Rectal smooth muscle tissue (tissue), 1 donor: ENCODE results near the gene CEACAM16.
"Not testable (repeated sequence)": the region's sequence is repeated elsewhere in the genome, so short reads cannot be mapped to it uniquely, and the experiment has no call there.

ENCODE experiments used
- H3K27ac ChIP-seq: one replicate; pipeline ENCODE4 v1.7.0; 2013; ENCODE audit warnings: low read depth, low read length, inconsistent platforms
- H3K27me3 ChIP-seq: one replicate; pipeline ENCODE4 v1.7.0; 2013; ENCODE audit warnings: low read length; ENCODE audit not compliant: control insufficient read depth, insufficient read depth
- H3K36me3 ChIP-seq: one replicate; pipeline ENCODE4 v1.7.0; 2013; ENCODE audit warnings: low read length; ENCODE audit not compliant: control insufficient read depth, insufficient read depth
- H3K4me1 ChIP-seq: one replicate; pipeline ENCODE4 v1.7.0; 2013; ENCODE audit warnings: low read length; ENCODE audit not compliant: control insufficient read depth, insufficient read depth
- H3K4me3 ChIP-seq: one replicate; pipeline ENCODE4 v1.7.0; 2013; ENCODE audit warnings: low read length
- H3K9ac ChIP-seq: one replicate; pipeline ENCODE4 v1.7.0; 2013; ENCODE audit warnings: low read length

CEACAM16 gene

DNA sequence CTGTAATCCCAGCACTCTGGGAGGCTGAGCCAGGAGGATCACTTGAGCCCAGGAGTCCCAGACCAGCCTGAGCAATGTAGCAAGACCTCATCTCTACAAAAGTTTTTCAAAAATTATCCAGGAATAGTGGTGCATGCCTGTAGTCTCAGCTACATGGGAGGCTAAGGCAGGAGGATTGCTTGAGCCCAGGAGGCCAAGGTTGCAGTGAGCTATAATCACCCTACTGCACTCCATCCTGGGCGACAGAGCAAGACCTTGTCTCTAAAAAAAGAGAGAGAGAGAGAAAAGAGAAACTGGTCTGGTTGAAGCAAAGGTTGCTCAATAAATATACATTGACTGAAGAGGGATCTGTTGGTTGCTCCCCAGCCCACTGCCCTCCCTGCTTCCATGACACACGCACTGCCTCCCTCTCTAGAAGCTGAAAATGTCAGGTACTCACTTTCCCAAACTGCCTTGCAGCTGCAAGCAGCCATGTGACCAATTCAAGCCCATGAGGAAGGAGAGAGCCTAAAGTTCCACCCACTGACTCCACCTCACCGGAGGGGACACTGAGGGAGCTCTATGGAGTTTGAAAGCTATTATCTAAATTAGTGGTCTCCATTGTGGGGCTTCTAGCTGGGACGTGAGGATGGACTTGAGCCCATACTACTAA lies 14.0 kb downstream of the CEACAM16 start:
- H3K27ac ChIP-seq, result no peak overlapping the region

GRCh38 chr19:44714597-44715169 lies 15.7 kb downstream of the CEACAM16 start:
- Histone ChIP-seq H3K27ac (no peak overlapping the region), H3K36me3 (no peaks in the 10 kb centered on the region), H3K9ac (no peak overlapping the region), H3K4me3 (no peak overlapping the region), H3K27me3 (peaks cover 2% of the 10 kb centered on the region), H3K4me1 (peaks cover 10% of the 10 kb centered on the region)

More for the DNA sequence above, 14.0 kb downstream of the CEACAM16 start:
- Histone ChIP-seq H3K4me1 (no peaks in the 10 kb centered on the region), H3K27me3 (no peaks in the 10 kb centered on the region), H3K4me3 (no peak overlapping the region), H3K36me3 (no peaks in the 10 kb centered on the region), H3K9ac (no peak overlapping the region)

GRCh38 chr19:44717603-44718002 lies 18.7 kb downstream of the CEACAM16 start:
- H3K27ac ChIP-seq, result no peak overlapping the region

GRCh38 chr19:44718441-44719261 lies 19.7 kb downstream of the CEACAM16 start:
- peaks cover 10% of the 10 kb centered on the region for H3K4me1 ChIP-seq
- H3K36me3 ChIP-seq, result no peaks in the 10 kb centered on the region
- peak overlapping the region; percentile 36 for H3K4me3 ChIP-seq
- H3K27me3 ChIP-seq, result peaks cover 2% of the 10 kb centered on the region
- H3K27ac ChIP-seq, result no peak overlapping the region
- H3K9ac ChIP-seq, result no peak overlapping the region

More at GRCh38 chr19:44717603-44718002, 18.7 kb downstream of the CEACAM16 start:
- H3K9ac ChIP-seq, result no peak overlapping the region
- no peak overlapping the region for H3K4me3 ChIP-seq
- peaks cover 2% of the 10 kb centered on the region for H3K27me3 ChIP-seq
- no peaks in the 10 kb centered on the region for H3K36me3 ChIP-seq
- H3K4me1 ChIP-seq, result peaks cover 10% of the 10 kb centered on the region

- Histone ChIP-seq H3K4me3 (no peak overlapping the region), H3K4me1 (peaks cover 13% of the 10 kb centered on the region), H3K36me3 (no peaks in the 10 kb centered on the region), H3K27me3 (peaks cover 2% of the 10 kb centered on the region), H3K9ac (no peak overlapping the region), H3K27ac (no peak overlapping the region)
Measured at GRCh38 chr19:44719262-44719701, 20.3 kb downstream of the CEACAM16 start.

GRCh38 chr19:44720396-44720795 lies 21.4 kb downstream of the CEACAM16 start:
- not testable (repeated sequence) for H3K27me3 ChIP-seq, H3K36me3 ChIP-seq, H3K27ac ChIP-seq, H3K9ac ChIP-seq, H3K4me3 ChIP-seq
- peaks cover 13% of the 10 kb centered on the region for H3K4me1 ChIP-seq

DNA sequence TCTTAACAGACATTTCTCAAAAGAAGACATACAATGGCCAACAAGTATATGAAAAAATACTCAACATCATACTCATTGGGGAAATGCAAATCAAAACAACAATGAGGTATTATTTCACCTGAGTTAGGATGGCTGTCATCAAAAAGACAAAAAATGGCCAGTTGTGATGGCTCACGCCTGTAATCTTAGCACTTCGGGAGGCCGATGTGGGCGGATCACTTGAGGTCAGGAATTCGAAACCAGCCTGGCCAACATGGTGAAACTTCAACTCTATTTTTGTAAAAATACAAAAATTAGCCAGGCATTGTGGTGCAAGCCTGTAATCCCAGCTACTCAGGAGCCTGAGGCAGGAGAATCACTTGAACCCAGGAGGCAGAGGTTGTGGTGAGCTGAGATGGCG lies 22.0 kb downstream of the CEACAM16 start:
- Histone ChIP-seq H3K27me3 (peaks cover 2% of the 10 kb centered on the region), H3K4me3 (no peak overlapping the region), H3K36me3 (no peaks in the 10 kb centered on the region), H3K27ac (no peak overlapping the region), H3K9ac (no peak overlapping the region), H3K4me1 (peaks cover 13% of the 10 kb centered on the region)

- H3K9ac ChIP-seq, H3K27ac ChIP-seq, H3K36me3 ChIP-seq, H3K4me3 ChIP-seq, H3K27me3 ChIP-seq: not testable (repeated sequence)
- peaks cover 13% of the 10 kb centered on the region for H3K4me1 ChIP-seq
Measured at GRCh38 chr19:44721369-44721768, 22.4 kb downstream of the CEACAM16 start.

- Histone ChIP-seq H3K36me3 (no peaks in the 10 kb centered on the region), H3K4me3 (no peak overlapping the region), H3K27me3 (peaks cover 2% of the 10 kb centered on the region), H3K27ac (no peak overlapping the region), H3K4me1 (peaks cover 13% of the 10 kb centered on the region), H3K9ac (no peak overlapping the region)
Measured at GRCh38 chr19:44722131-44723121, 23.5 kb downstream of the CEACAM16 start.

GRCh38 chr19:44723299-44723951 lies 24.5 kb downstream of the CEACAM16 start:
- H3K9ac ChIP-seq, result no peak overlapping the region
- no peak overlapping the region for H3K27ac ChIP-seq
- H3K27me3 ChIP-seq, result peaks cover 2% of the 10 kb centered on the region
- peak overlapping the region; percentile 36 for H3K4me3 ChIP-seq
- no peaks in the 10 kb centered on the region for H3K36me3 ChIP-seq
- H3K4me1 ChIP-seq, result peaks cover 12% of the 10 kb centered on the region

DNA sequence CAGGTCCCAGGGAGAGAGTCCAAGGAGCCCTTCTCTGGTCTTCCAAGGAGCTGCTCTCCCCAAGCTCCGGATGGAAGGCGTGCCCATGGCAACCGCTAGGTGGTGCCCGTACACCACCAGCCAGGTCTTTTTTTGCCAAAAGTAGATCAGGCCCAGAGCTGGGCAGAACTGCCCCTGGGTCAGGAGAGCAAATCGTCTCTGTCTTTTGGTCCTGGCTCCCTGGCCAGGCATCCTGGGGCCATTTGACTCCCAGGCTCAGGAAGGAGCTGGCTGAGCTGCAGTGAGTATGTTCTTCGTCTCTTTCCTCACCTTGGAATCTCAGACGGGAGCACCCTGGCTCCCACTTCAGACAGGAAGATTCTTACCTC lies 25.0 kb downstream of the CEACAM16 start:
- Histone ChIP-seq H3K4me3 (peak overlapping the region; percentile 45), H3K27ac (no peak overlapping the region), H3K4me1 (peaks cover 7% of the 10 kb centered on the region), H3K36me3 (no peaks in the 10 kb centered on the region), H3K27me3 (peaks cover 2% of the 10 kb centered on the region), H3K9ac (no peak overlapping the region)
